Measurements from ENCODE around the gene VIPR1.
A peak's percentile ranks its signal among the peaks of the same experiment; 100 is the strongest.

The VIPR1 gene

DNA sequence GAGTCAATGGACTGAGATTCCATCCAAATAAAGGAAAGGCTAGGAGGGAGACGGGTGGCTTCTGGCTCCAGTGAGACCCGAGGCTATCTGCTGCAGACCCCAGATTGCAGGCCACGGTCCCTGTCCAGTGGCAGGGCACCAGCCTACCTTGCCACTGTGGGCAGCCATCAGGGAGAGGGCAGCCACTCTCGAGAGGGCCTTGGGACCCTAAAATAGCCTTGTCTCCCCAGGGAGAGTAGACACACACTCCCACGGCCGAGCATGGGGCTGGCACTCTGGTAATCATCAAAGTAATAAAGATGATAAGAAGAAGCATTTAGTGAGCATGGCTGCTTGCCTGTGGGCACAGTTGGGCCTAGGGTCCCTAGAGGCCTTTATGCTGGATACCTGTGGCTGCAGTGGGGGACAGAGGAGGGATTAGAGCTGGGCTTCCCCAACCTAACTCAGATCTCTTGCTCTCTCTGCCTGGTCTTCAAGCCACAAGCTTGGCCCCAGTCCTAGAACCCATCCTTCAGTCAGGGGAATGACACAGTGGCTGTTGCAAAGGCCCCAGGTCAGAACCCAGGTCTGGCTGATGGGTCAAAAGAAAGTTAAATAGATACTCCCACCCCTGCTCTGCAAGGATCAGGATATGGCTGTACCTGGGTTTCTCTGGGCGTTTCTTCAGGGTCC is 9.2 kb upstream of the VIPR1 start:
- no peak for DNase-seq (ENCODE audit: low read depth in 2 of 2)

DNA sequence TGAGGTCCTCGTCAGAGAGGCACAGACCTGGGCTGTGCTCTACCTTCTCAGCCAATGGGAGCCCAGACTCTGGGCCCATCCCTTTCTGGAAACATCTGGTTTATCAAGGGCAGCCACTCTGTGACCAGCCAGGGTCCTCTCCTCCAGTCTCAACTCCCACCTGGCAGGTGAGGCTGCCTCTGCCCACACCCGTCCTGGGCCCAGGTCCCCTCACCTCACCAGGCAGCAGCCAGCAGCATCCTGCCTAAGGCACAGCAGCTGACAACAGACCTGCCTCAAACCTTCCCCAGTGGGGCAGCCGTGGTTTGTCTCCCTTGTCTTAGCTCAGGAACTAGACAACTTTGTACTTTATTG is 8.7 kb upstream of the VIPR1 start:
- DNase-seq (ENCODE audit: low read depth in 2 of 2), result no peak

DNA sequence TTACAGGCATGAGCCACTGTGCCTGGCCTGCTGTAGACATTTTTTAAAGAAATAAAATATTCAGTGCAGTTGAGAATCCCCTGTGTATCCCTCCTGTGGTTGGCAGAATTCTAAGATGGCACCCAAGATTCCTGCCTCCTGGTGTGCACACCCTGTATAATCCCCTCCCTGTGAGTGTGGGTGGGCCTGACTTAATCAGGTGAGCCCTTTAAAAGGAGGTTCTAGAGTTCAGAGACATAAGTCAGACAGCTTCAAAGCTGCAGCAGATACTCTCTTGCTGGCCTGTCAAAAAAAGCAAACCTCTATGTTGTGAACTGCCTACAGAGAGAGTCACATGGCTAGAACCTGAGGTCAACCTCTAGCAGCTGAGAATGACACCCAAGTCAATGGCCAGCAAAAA is 7.0 kb upstream of the VIPR1 start:
- DNase-seq (ENCODE audit: low read depth in 2 of 2), result no peak

GRCh38 chr3:42497009-42497731 is 5.3 kb upstream of the VIPR1 start:
- no peak for DNase-seq (ENCODE audit: low read depth in 2 of 2)

- DNase-seq (ENCODE audit: low read depth in 2 of 2), result no peak
Observed at GRCh38 chr3:42498034-42498433, 4.4 kb upstream of the VIPR1 start.

- DNase-seq (ENCODE audit: low read depth in 2 of 2), result no peak
Observed at GRCh38 chr3:42498791-42499477, 3.5 kb upstream of the VIPR1 start.

GRCh38 chr3:42499478-42499871 is 3.0 kb upstream of the VIPR1 start:
- no peak for DNase-seq (ENCODE audit: low read depth in 2 of 2)

- no peak for DNase-seq (ENCODE audit: low read depth in 2 of 2)
Observed at GRCh38 chr3:42500091-42500490, 2.4 kb upstream of the VIPR1 start.

- no peak for DNase-seq (ENCODE audit: low read depth in 2 of 2)
Observed at GRCh38 chr3:42500909-42501308, 1.5 kb upstream of the VIPR1 start.

DNA sequence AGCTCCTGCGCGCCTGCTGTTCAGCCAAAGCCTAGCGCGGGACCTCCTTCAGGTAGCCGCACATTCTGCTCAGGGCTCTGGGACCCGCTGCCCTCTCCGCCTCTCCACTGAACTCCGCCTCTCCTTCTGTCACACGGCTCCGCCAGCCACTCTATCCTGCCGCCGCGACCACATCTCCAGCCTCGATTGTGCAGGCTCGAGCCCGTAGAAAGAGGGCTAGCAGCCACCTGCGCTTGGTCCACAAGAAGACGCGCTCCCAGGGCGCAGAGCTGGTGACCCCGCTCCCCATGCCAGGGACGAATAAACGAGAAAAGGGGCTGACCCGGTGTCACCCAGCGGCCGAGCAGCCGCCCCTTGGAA is 1.1 kb upstream of the VIPR1 start:
- no peak for DNase-seq (ENCODE audit: low read depth in 2 of 2)

GRCh38 chr3:42501681-42502428 is 588 bp upstream of the VIPR1 start:
- DNase-seq (ENCODE audit: low read depth in 2 of 2), result peak; percentile 43 to 49

GRCh38 chr3:42503251-42503924 is 945 bp downstream of the VIPR1 start:
- no peak for DNase-seq (ENCODE audit: low read depth in 2 of 2)

- no peak for DNase-seq (ENCODE audit: low read depth in 2 of 2)
Observed at GRCh38 chr3:42503957-42504333, 1.5 kb downstream of the VIPR1 start.

DNA sequence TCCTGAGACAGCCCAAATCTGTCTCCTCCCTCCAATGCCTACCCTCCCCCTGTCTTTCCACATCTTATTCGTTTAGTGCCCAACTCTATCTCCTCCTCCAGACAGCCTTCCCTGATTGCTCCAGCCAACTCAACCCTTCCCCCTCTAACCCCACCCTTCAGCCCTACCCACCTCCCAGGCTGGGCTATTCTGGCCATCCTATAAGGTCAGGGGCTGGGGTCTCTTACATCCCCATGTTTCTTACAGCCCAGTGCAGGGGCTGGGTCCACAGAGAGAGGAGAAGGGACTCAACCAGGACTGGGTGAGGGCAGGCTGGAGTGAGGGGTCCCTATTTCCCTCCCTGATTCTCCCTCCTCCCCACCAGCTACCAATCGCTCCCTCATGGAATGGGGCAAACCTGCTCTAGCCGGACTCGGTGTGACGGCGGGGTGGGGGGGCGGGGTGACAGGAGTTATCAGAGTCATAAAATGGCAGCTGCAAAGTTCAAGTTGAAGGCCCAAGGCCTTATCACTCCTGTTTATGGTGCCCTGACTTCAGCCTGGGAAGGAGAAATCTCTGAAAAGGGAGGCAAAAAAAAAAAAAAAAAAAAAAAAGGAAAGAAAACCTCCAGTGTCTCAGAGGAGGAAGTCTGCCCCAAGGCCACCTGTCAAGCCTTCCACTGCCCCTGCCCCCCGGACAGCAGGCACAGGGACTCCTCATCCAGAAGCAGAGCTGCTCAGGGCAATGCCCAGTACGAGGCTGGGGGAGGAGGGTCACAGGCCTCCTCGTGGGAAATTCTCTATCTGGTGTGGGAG is 2.1 kb downstream of the VIPR1 start:
- no peak for DNase-seq (ENCODE audit: low read depth in 2 of 2)

- DNase-seq (ENCODE audit: low read depth in 2 of 2), result no peak
Observed at GRCh38 chr3:42505128-42505848, 2.8 kb downstream of the VIPR1 start.

DNA sequence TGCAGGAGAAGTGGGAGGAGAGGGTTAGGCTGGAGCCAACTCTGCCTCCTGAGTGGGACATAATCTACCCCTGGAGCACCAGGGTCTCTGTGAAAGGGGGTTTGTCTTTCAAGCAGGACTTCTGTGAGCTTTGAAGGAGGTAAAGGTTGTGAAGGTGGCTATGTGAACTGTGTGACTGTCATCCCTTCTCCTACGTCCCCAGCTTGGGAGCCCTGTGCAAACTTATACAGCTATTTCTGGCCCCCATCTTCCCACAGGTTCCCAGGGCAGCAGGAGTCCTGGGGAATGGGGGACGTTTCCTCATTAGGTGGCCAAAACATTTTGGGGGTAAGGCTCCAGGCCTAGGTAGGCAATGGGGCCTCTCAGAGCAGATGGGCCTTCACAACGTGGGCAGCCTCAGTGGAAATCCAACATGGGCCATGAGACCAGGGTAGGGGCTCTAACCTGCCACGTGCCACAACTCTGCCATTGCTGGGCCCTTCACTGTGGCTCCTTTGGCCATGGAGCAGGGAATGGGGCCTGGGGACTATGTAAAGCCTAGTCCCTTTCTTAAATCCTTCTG is 3.5 kb downstream of the VIPR1 start:
- no peak for DNase-seq (ENCODE audit: low read depth in 2 of 2)

GRCh38 chr3:42507252-42507651 is 4.8 kb downstream of the VIPR1 start:
- DNase-seq (ENCODE audit: low read depth in 2 of 2), result no peak

- DNase-seq (ENCODE audit: low read depth in 2 of 2), result no peak
Observed at GRCh38 chr3:42507761-42508335, 5.4 kb downstream of the VIPR1 start.

DNA sequence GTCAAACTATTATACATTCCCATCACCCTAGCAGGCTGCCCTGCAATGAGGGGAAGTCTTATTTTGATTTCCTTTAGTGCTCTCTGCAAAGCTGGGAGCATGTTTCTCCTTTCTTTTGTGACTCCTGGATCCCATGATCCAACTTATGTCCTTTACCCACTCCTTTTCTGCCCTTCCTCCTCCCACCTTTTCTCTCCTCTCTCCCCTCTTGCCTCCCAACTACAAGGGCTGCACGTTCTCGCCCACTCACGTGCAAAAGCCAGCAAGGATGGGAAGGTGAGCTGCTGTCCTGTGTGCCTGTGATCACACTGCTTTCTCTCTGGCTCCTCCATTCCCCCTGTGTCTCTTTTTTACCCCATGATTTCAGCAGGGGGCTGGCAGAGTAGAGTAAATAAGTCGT is 6.1 kb downstream of the VIPR1 start:
- no peak for DNase-seq (ENCODE audit: low read depth in 2 of 2)

DNA sequence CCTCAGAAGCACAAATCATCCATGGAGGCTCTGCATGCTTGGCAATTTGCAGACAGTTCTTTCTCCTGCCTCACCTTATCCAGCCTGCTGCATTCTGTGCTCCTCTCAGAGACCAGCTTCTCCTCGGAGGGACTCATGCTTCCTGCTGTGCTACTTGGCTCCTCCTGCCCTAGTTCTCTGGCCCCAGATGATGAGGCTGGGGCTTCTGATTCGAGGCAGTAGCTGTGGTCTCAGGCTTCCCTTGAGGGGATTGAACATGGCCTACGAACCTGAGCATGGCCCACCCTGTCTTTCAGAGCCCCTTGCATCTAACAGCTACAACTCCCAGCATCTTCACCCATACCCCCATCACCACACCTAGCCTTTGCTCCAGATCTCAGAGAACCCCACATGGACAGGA is 6.7 kb downstream of the VIPR1 start:
- DNase-seq (ENCODE audit: low read depth in 2 of 2), result no peak
